GM12801 (cell line): Measurements from ENCODE around the gene BLNK.

Experiments used
- CTCF ChIP-seq: IDR thresholded peaks from one replicate; pipeline ENCODE4 v1.5.1; 2011; ENCODE audit warnings: control low read depth; ENCODE audit not compliant: insufficient read length; ENCODE audit errors: extremely low read depth

Gene BLNK

GRCh38 chr10:96309628-96310320 is 38.4 kb upstream of the BLNK start:
- TF ChIP-seq CTCF: no peak

GRCh38 chr10:96306516-96306915 is 35.1 kb upstream of the BLNK start:
- TF ChIP-seq CTCF: no peak

GRCh38 chr10:96305019-96305418 is 33.6 kb upstream of the BLNK start:
- TF ChIP-seq CTCF: no peak

- no peak for TF ChIP-seq CTCF
Measured at GRCh38 chr10:96304230-96304629, 32.9 kb upstream of the BLNK start, which contains the start of gene DNTT. TSS of gene DNTT (plus strand) at chr10:96304434. CDS start at chr10:96304498, 64 bp downstream.

GRCh38 chr10:96301616-96302015 is 30.2 kb upstream of the BLNK start:
- TF ChIP-seq CTCF: no peak

GRCh38 chr10:96299383-96299782 is 28.0 kb upstream of the BLNK start:
- no peak for TF ChIP-seq CTCF

GRCh38 chr10:96298362-96298761 is 27.0 kb upstream of the BLNK start:
- no peak for TF ChIP-seq CTCF

GRCh38 chr10:96297486-96297885 is 26.1 kb upstream of the BLNK start:
- no peak for TF ChIP-seq CTCF
